ENCODE data around the gene PAQR5. TPM values are rescaled to one million over a fixed set of nuclear protein-coding genes. Genes with fewer than 3 reads are reported as not detected.

Gene PAQR5
- total and polyA plus RNA-seq, 9 of the 15 experiments (the other 6 are each of a cell fraction or from before 2014, with no cell fraction given): 0.04 to 0.08 TPM; not detected in 7

GRCh38 chr15:69451951-69452691 lies 153.4 kb downstream of the PAQR5 start (continued):
- TF ChIP-seq FOXM1 (IDR thresholded peaks at IDR 0.05; ENCODE audit: low read depth) (peak; percentile 25; the same call in 1 of the 2 replicates), FOXM1 (CRISPR knock-in tag; IDR thresholded peaks at IDR 0.05; ENCODE audit: low read depth) (no peak), CREBBP (IDR thresholded peaks at IDR 0.05; ENCODE audit: low read depth, low read length) (no peak), MTA1 (IDR thresholded peaks at IDR 0.05; ENCODE audit: borderline replicate concordance) (0 out of 2 replicates have a peak, but pooled peaks have one; percentile 55), E2F6 (IDR thresholded peaks at IDR 0.05; ENCODE audit: borderline replicate concordance in 1 of 2, extremely low read depth in 1 of 2, insufficient read depth in 1 of 2, insufficient read length in 1 of 2, low read depth in 1 of 2, low read length in 1 of 2, poor library complexity in 1 of 2, severe bottlenecking in 1 of 2) (peak in 1 of 2 experiments; percentile 31), L3MBTL2 (IDR thresholded peaks at IDR 0.05) (peak; percentile 51; the same call in 1 of the 2 replicates), E2F3 (CRISPR knock-in tag; IDR thresholded peaks at IDR 0.05) (no peak), FOXA3 (CRISPR knock-in tag; conservative IDR thresholded peaks at IDR 0.05 in 1 of 2, IDR thresholded peaks at IDR 0.05 in 1 of 2) (peak in 1 of 2 experiments; percentile 36; a peak in 1 of 4 replicates), ZNF316 (IDR thresholded peaks at IDR 0.05) (no peak), BACH1 (tag; IDR thresholded peaks at IDR 0.05) (peak; percentile 57; the same call in 1 of the 2 replicates), PHF8 (IDR thresholded peaks at IDR 0.05; ENCODE audit: borderline replicate concordance, low read length) (peak; percentile 81; the same call in 1 of the 2 replicates), E2F5 (CRISPR knock-in tag; IDR thresholded peaks at IDR 0.05) (no peak), RBM25 (IDR thresholded peaks at IDR 0.05; ENCODE audit: low read depth, low read length, severe bottlenecking) (no peak), KDM5B (IDR thresholded peaks at IDR 0.05; ENCODE audit: insufficient replicate concordance, low read depth, low read length) (no peak), JUND (IDR thresholded peaks at IDR 0.05; ENCODE audit: borderline replicate concordance, low read depth, low read length) (no peak), JUND (tag; IDR thresholded peaks at IDR 0.05; ENCODE audit: borderline replicate concordance, low read depth, low read length) (0 out of 3 replicates have a peak, but pooled peaks have one; percentile 6)
- TF ChIP-seq, protein P1, sequence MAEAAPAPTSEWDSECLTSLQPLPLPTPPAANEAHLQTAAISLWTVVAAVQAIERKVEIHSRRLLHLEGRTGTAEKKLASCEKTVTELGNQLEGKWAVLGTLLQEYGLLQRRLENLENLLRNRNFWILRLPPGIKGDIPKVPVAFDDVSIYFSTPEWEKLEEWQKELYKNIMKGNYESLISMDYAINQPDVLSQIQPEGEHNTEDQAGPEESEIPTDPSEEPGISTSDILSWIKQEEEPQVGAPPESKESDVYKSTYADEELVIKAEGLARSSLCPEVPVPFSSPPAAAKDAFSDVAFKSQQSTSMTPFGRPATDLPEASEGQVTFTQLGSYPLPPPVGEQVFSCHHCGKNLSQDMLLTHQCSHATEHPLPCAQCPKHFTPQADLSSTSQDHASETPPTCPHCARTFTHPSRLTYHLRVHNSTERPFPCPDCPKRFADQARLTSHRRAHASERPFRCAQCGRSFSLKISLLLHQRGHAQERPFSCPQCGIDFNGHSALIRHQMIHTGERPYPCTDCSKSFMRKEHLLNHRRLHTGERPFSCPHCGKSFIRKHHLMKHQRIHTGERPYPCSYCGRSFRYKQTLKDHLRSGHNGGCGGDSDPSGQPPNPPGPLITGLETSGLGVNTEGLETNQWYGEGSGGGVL (CRISPR knock-in tag; IDR thresholded peaks at IDR 0.05): no peak
- TF ChIP-seq, protein P2, sequence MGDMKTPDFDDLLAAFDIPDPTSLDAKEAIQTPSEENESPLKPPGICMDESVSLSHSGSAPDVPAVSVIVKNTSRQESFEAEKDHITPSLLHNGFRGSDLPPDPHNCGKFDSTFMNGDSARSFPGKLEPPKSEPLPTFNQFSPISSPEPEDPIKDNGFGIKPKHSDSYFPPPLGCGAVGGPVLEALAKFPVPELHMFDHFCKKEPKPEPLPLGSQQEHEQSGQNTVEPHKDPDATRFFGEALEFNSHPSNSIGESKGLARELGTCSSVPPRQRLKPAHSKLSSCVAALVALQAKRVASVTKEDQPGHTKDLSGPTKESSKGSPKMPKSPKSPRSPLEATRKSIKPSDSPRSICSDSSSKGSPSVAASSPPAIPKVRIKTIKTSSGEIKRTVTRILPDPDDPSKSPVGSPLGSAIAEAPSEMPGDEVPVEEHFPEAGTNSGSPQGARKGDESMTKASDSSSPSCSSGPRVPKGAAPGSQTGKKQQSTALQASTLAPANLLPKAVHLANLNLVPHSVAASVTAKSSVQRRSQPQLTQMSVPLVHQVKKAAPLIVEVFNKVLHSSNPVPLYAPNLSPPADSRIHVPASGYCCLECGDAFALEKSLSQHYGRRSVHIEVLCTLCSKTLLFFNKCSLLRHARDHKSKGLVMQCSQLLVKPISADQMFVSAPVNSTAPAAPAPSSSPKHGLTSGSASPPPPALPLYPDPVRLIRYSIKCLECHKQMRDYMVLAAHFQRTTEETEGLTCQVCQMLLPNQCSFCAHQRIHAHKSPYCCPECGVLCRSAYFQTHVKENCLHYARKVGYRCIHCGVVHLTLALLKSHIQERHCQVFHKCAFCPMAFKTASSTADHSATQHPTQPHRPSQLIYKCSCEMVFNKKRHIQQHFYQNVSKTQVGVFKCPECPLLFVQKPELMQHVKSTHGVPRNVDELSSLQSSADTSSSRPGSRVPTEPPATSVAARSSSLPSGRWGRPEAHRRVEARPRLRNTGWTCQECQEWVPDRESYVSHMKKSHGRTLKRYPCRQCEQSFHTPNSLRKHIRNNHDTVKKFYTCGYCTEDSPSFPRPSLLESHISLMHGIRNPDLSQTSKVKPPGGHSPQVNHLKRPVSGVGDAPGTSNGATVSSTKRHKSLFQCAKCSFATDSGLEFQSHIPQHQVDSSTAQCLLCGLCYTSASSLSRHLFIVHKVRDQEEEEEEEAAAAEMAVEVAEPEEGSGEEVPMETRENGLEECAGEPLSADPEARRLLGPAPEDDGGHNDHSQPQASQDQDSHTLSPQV (IDR thresholded peaks at IDR 0.05): 0 out of 2 replicates have a peak, but pooled peaks have one; percentile 35
